HepG2 (cell line): Measurements from ENCODE around the gene SLC43A1. TPM values are rescaled to one million over a fixed set of nuclear protein-coding genes. Genes with fewer than 3 reads are reported as not detected.

Source experiments
- ATM ChIP-seq: fragments of 450-650 bp; IDR thresholded peaks from 2 replicates; pipeline ENCODE4 v1.7.1; 2017; ENCODE audit warnings: mild to moderate bottlenecking, borderline replicate concordance
- CSRNP2 ChIP-seq: sonication (generic); formaldehyde crosslinking; conservative IDR thresholded peaks from 2 replicates; pipeline ENCODE4 v1.8.0; 2022; ENCODE audit warnings: low read depth, missing genetic modification reagents
- FOXM1 ChIP-seq: sonication (generic); formaldehyde crosslinking; IDR thresholded peaks from 2 replicates; pipeline ENCODE4 v1.5.0; 2020; ENCODE audit warnings: missing genetic modification reagents
- FOXP4 ChIP-seq: sonication (generic); formaldehyde crosslinking; IDR thresholded peaks from 2 replicates; pipeline ENCODE4 v1.4.0; 2020; ENCODE audit warnings: missing genetic modification reagents
- HMGA1 ChIP-seq: sonication (generic); formaldehyde crosslinking; conservative IDR thresholded peaks from 2 replicates; pipeline ENCODE4 v1.4.0; 2020; ENCODE audit warnings: missing genetic modification reagents
- HOXA3 ChIP-seq: sonication (generic); formaldehyde crosslinking; IDR thresholded peaks from 2 replicates; pipeline ENCODE4 v1.5.0; 2020; ENCODE audit warnings: missing genetic modification reagents
- MNT ChIP-seq: fragments of 450-650 bp; IDR thresholded peaks from 2 replicates; pipeline ENCODE4 v1.6.1; 2016
- NAIF1 ChIP-seq: sonication (generic); formaldehyde crosslinking; IDR thresholded peaks from 2 replicates; pipeline ENCODE4 v1.5.0; 2020; ENCODE audit warnings: mild to moderate bottlenecking, missing genetic modification reagents, borderline replicate concordance
- NFYB ChIP-seq: sonication (generic); formaldehyde crosslinking; IDR thresholded peaks from 2 replicates; pipeline ENCODE4 v1.4.0; 2020; ENCODE audit warnings: missing genetic modification reagents
- RBM22 ChIP-seq: fragments of 200-400 bp; formaldehyde crosslinking; optimal IDR thresholded peaks from 2 replicates; pipeline ENCODE3; 2017; ENCODE audit warnings: mild to moderate bottlenecking, low read length, moderate library complexity
- RFX5 ChIP-seq: IDR thresholded peaks from 2 replicates; pipeline ENCODE4 v1.6.1; 2011; ENCODE audit warnings: low read depth, low read length, improper control_type of control experiment
- SMAD9 ChIP-seq: sonication (generic); formaldehyde crosslinking; IDR thresholded peaks from 2 replicates; pipeline ENCODE4 v1.5.1; 2020; ENCODE audit warnings: mild to moderate bottlenecking, missing genetic modification reagents
- THAP9 ChIP-seq: sonication (generic); formaldehyde crosslinking; IDR thresholded peaks from 2 replicates; pipeline ENCODE4; 2020; ENCODE audit warnings: missing genetic modification reagents, mild to moderate bottlenecking, borderline replicate concordance
- ZFP36L2 ChIP-seq: sonication (generic); formaldehyde crosslinking; IDR thresholded peaks from 2 replicates; pipeline ENCODE4 v1.4.0; 2020; ENCODE audit warnings: missing genetic modification reagents
- ZFP37 ChIP-seq: sonication (generic); formaldehyde crosslinking; IDR thresholded peaks from 2 replicates; pipeline ENCODE4 v1.4.0; 2020; ENCODE audit warnings: missing genetic modification reagents, borderline replicate concordance
- ZNF441 ChIP-seq: sonication (generic); formaldehyde crosslinking; IDR thresholded peaks from 2 replicates; pipeline ENCODE4 v1.7.0; 2021; ENCODE audit warnings: missing genetic modification reagents, borderline replicate concordance
- ZNF512 ChIP-seq: sonication (generic); formaldehyde crosslinking; IDR thresholded peaks from 2 replicates; pipeline ENCODE4 v1.4.0; 2020; ENCODE audit warnings: mild to moderate bottlenecking, missing genetic modification reagents
- ZNF597 ChIP-seq: sonication (generic); formaldehyde crosslinking; IDR thresholded peaks from 2 replicates; pipeline ENCODE4 v1.5.0; 2020; ENCODE audit warnings: missing genetic modification reagents
- ZNF75D ChIP-seq: sonication (generic); formaldehyde crosslinking; IDR thresholded peaks from 2 replicates; pipeline ENCODE4 v1.8.1; 2023; ENCODE audit warnings: missing genetic modification reagents, mild to moderate bottlenecking, borderline replicate concordance
- polyA plus RNA-seq, 8 experiments: library from polyadenylated mRNA; depleted of rRNA in 3 of 8; stranded (reverse) in 7 of 8; unstranded in 1 of 8; fragments of >200 nt; fragmentation: Illumina TruSeq in 4 of 8; extraction: Trizol in 4 of 8; gene quantifications; 2 replicates each; pipeline versions ENCODE4 v1.2.1 to v1.2.3, GENCODE V29; 2011 to 2016; ENCODE audit warnings: low read depth in 4 of 8, missing spikeins in 1 of 8, mixed read lengths in 1 of 8; ENCODE audit not compliant: insufficient read depth in 1 of 8
- total RNA-seq, 5 experiments: library from RNA; depleted of rRNA; stranded (reverse); fragments of >200 nt; fragmentation: Illumina TruSeq; extraction: Trizol; gene quantifications; 2 replicates each; pipeline ENCODE4 v1.2.3, GENCODE V29; 2016; ENCODE audit warnings: low read depth in 1 of 5

SLC43A1 gene
- total and polyA plus RNA-seq, 2 of the 13 experiments (the other 11 are each of a cell fraction or from before 2014, with no cell fraction given): 72.3 to 87.6 TPM

GRCh38 chr11:57480409-57481137 lies 34.9 kb downstream of the SLC43A1 start (continued):
- TF ChIP-seq FOXP4 (CRISPR knock-in tag) (peak; percentile 17; the same call in 1 of the 2 replicates), SMAD9 (CRISPR knock-in tag) (0 out of 2 replicates have a peak, but pooled peaks have one; percentile 31), ZNF512 (no peak), ZFP37 (no peak), THAP9 (CRISPR knock-in tag) (peak; percentile 60; the same call in 1 of the 2 replicates), ATM (no peak), RFX5 (no peak), ZNF75D (no peak), ZNF597 (CRISPR knock-in tag) (no peak), ZNF441 (CRISPR knock-in tag) (no peak), MNT (no peak), NAIF1 (CRISPR knock-in tag) (no peak), HOXA3 (no peak), CSRNP2 (CRISPR knock-in tag) (no peak), HMGA1 (CRISPR knock-in tag) (no peak), NFYB (CRISPR knock-in tag) (no peak), RBM22 (peak; percentile 57), FOXM1 (CRISPR knock-in tag) (no peak), ZFP36L2 (no peak)
